HepG2 (cell line): ENCODE results near the gene EMC1. TPM values are rescaled to one million over a fixed set of nuclear protein-coding genes. Genes with fewer than 3 reads are reported as not detected.
"Not testable (repeated sequence)": the region's sequence is repeated elsewhere in the genome, so short reads cannot be mapped to it uniquely, and the experiment has no call there.

ENCODE experiments used
- ATAC-seq: fragments of 200-7000 bp; cut with Tn5 transposase; 3 replicates; pipeline ENCODE4 v1.9.1; 2020; ENCODE audit warnings: mild to moderate bottlenecking, moderate library complexity
- BruUV-seq: library from RNA; stranded (reverse); fragments of 400-500 nt; replicated peaks from 2 replicates; lab custom pipeline; 2021; lab: Mats Ljungman, UMichigan
- CTCF ChIA-PET: fragments of 300-600 bp; formaldehyde crosslinking; extraction: SDS; loops from one replicate; lab custom pipeline; 2021; ENCODE audit warnings: low total read pairs, inconsistent platforms, low intra/inter-chr PET ratio; lab: Yijun Ruan, JAX
- POLR2A ChIA-PET: fragments of 350-600 bp; sonication (Branson Sonifier 250); formaldehyde crosslinking; loops from one replicate; lab custom pipeline; 2020; ENCODE audit warnings: antibody characterized with exemption, inconsistent platforms; lab: Yijun Ruan, JAX
- DNase-seq: peaks from one replicate; pipeline ENCODE4 v3.0.0-alpha.2; 2015; ENCODE audit warnings: low spot score
- FAIRE-seq: peaks from 3 replicates; lab custom pipeline; 2011; peaks lifted over from hg19 to GRCh38; lab: Jason Lieb, UNC
- H2AFZ ChIP-seq: one replicate; pipeline ENCODE4 v1.6.1; 2011; ENCODE audit warnings: low read length, inconsistent platforms
- H3K27ac ChIP-seq: fragments of 300-600 bp; 3 replicates; pipeline ENCODE4 v1.8.0; 2011; ENCODE audit warnings: mixed run types, mild to moderate bottlenecking, mixed read lengths, low read length, inconsistent platforms; ENCODE audit not compliant: insufficient read depth; ENCODE audit errors: extremely low read length
- H3K27me3 ChIP-seq, 2 experiments: fragments of 200-600 bp in 1 of 2; 2 replicates in 1 of 2; 3 replicates in 1 of 2; pipeline versions ENCODE4 v1.6.0 to v1.8.0; 2011; ENCODE audit warnings: low read length in 2 of 2, mild to moderate bottlenecking in 2 of 2, moderate library complexity in 2 of 2, inconsistent platforms in 1 of 2; ENCODE audit not compliant: insufficient read depth in 2 of 2, control insufficient read depth in 1 of 2
- H3K36me3 ChIP-seq, 2 experiments: fragments of 200-600 bp in 1 of 2; replicated peaks in 1 of 2; 2 replicates in 1 of 2; 3 replicates in 1 of 2; pipeline versions ENCODE4 v1.5.1 to v1.8.0; 2011; ENCODE audit warnings: low read length in 2 of 2, inconsistent platforms in 1 of 2; ENCODE audit not compliant: insufficient read depth in 2 of 2, control insufficient read depth in 1 of 2
- H3K4me1 ChIP-seq: 2 replicates; pipeline ENCODE4 v1.5.1; 2012; ENCODE audit warnings: low read length, inconsistent platforms; ENCODE audit not compliant: insufficient read depth
- H3K4me2 ChIP-seq: 2 replicates; pipeline ENCODE4 v1.6.0; 2011; ENCODE audit warnings: low read depth, low read length, inconsistent platforms
- H3K4me3 ChIP-seq, 3 experiments: fragments of 200-600 bp in 1 of 3; sonication (generic), shearing (Covaris generic) in 1 of 3; replicated peaks in 1 of 3; 2 replicates each; pipeline ENCODE4 v1.5.1; 2011 to 2016; ENCODE audit warnings: low read length in 3 of 3, inconsistent platforms in 2 of 3, low read depth in 2 of 3, mild to moderate bottlenecking in 2 of 3, control low read depth in 1 of 3, mixed read lengths in 1 of 3; ENCODE audit not compliant: insufficient read depth in 1 of 3
- H3K79me2 ChIP-seq: one replicate; pipeline ENCODE4 v1.6.1; 2011; ENCODE audit warnings: low read length, inconsistent platforms; ENCODE audit not compliant: insufficient read depth
- H3K9ac ChIP-seq: 2 replicates; pipeline ENCODE4 v1.6.0; 2011; ENCODE audit warnings: mild to moderate bottlenecking, low read depth, low read length, inconsistent platforms; ENCODE audit not compliant: insufficient read depth
- H3K9me3 ChIP-seq: 2 replicates; pipeline ENCODE4 v1.5.1; 2012; ENCODE audit warnings: mild to moderate bottlenecking, low read length
- H4K20me1 ChIP-seq: 2 replicates; pipeline ENCODE4 v1.6.0; 2011; ENCODE audit warnings: inconsistent platforms, mild to moderate bottlenecking, low read length, moderate library complexity; ENCODE audit not compliant: insufficient read depth
- BRCA1 ChIP-seq: sonication (generic); formaldehyde crosslinking; IDR thresholded peaks from 2 replicates; pipeline ENCODE4 v1.4.0; 2020; ENCODE audit warnings: missing genetic modification reagents
- HDAC6 ChIP-seq: fragments of 200-600 bp; sonication (generic); IDR thresholded peaks from 2 replicates; pipeline ENCODE4 v1.7.0; 2017; ENCODE audit warnings: mild to moderate bottlenecking, antibody characterized with exemption, low read length, low read depth
- HNRNPL ChIP-seq: fragments of 200-400 bp; formaldehyde crosslinking; IDR thresholded peaks from 2 replicates; pipeline ENCODE4 v1.6.1; 2017; ENCODE audit warnings: mild to moderate bottlenecking, low read depth, low read length
- KLF15 ChIP-seq: sonication (generic); formaldehyde crosslinking; IDR thresholded peaks from 2 replicates; pipeline ENCODE4 v1.8.1; 2023; ENCODE audit warnings: borderline replicate concordance, mild to moderate bottlenecking, inconsistent platforms, missing genetic modification reagents, mixed read lengths
- RCOR2 ChIP-seq: IDR thresholded peaks from 2 replicates; pipeline ENCODE4 v1.6.1; 2016; ENCODE audit warnings: missing biosample characterization, missing genetic modification reagents
- SNRNP70 ChIP-seq: fragments of 200-400 bp; formaldehyde crosslinking; IDR thresholded peaks from 2 replicates; pipeline ENCODE4 v1.6.1; 2017; ENCODE audit warnings: mild to moderate bottlenecking, low read depth, low read length, moderate library complexity
- TP53 ChIP-seq: sonication (generic); formaldehyde crosslinking; conservative IDR thresholded peaks from 2 replicates; pipeline ENCODE4 v1.4.0; 2020; ENCODE audit warnings: missing genetic modification reagents
- ZNF30 ChIP-seq: sonication (generic); formaldehyde crosslinking; IDR thresholded peaks from 2 replicates; pipeline ENCODE4 v1.5.0; 2020; ENCODE audit warnings: mild to moderate bottlenecking, missing genetic modification reagents
- ZNF484 ChIP-seq: sonication (generic); formaldehyde crosslinking; IDR thresholded peaks from 2 replicates; pipeline ENCODE4 v1.5.1; 2020; ENCODE audit warnings: mild to moderate bottlenecking, low read depth, missing genetic modification reagents, borderline replicate concordance
- WGBS: methylation state at CpG from one replicate; pipeline ENCODE4 v1.1.6; 2017; ENCODE audit warnings: low lambda C conversion rate; 5-methylcytosine and 5-hydroxymethylcytosine counted together
- in situ Hi-C: cut with HindIII; loops from 2 replicates; pipeline ENCODE4 v1.10.0; 2017; ENCODE audit warnings: low pct_unique_long_range_greater_than_20kb; ENCODE audit not compliant: extremely low pct_ligation_motif_present
- intact Hi-C: fragments of 100-400 bp; cut with micrococcal nuclease; formaldehyde crosslinking; loops from one replicate; pipeline ENCODE4 v1.10.0; 2022; ENCODE audit not compliant: unreplicated experiment
- polyA plus RNA-seq, 8 experiments: library from polyadenylated mRNA; depleted of rRNA in 3 of 8; stranded (reverse) in 7 of 8; unstranded in 1 of 8; fragments of >200 nt; fragmentation: Illumina TruSeq in 4 of 8; extraction: Trizol in 4 of 8; gene quantifications; 2 replicates each; pipeline versions ENCODE4 v1.2.1 to v1.2.3, GENCODE V29; 2011 to 2016; ENCODE audit warnings: low read depth in 4 of 8, missing spikeins in 1 of 8, mixed read lengths in 1 of 8; ENCODE audit not compliant: insufficient read depth in 1 of 8
- total RNA-seq, 5 experiments: library from RNA; depleted of rRNA; stranded (reverse); fragments of >200 nt; fragmentation: Illumina TruSeq; extraction: Trizol; gene quantifications; 2 replicates each; pipeline ENCODE4 v1.2.3, GENCODE V29; 2016; ENCODE audit warnings: low read depth in 1 of 5
- TF ChIP-seq, protein P1 (sequence below): IDR thresholded peaks from 2 replicates; pipeline ENCODE4 v1.6.1; 2016; ENCODE audit warnings: missing compliant biosample characterization, missing genetic modification reagents, borderline replicate concordance
- TF ChIP-seq, protein P2 (sequence below): fragments of 450-650 bp; IDR thresholded peaks from 2 replicates; pipeline ENCODE4 v1.6.1; 2017; ENCODE audit warnings: mild to moderate bottlenecking
- TF ChIP-seq, protein P3 (sequence below): sonication (generic); formaldehyde crosslinking; IDR thresholded peaks from 2 replicates; pipeline ENCODE4 v1.4.0; 2020; ENCODE audit warnings: mild to moderate bottlenecking, low read depth, missing genetic modification reagents
- TF ChIP-seq, protein P4 (sequence below): sonication (generic); formaldehyde crosslinking; IDR thresholded peaks from 2 replicates; pipeline ENCODE4 v1.4.0; 2020; ENCODE audit warnings: missing genetic modification reagents

Gene EMC1
- total and polyA plus RNA-seq, 2 of the 13 experiments (the other 11 are each of a cell fraction or from before 2014, with no cell fraction given), result 38.0 to 61.3 TPM

DNA sequence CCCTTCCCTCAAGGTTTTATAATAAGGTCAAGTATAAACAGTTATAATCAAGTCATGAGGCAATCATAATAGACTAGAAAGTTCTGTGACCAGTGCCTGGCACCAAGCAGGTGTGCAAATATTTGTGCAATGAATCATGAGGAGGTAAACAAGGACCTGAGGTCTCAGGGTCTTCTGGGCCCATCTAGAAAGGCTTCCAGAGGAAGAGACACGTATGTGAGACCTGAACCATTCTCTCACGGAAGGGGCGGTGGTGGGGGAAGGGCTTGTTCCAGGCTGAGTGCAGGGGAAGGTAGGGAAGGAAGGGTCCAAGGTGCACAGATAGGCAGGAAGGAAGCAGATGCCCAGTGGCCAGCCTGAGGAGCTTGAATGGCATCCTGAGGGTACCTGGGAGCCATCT, 34.0 kb upstream of the EMC1 start:
- CTCF ChIA-PET, H3K4me3 ChIP-seq, H3K4me2 ChIP-seq, POLR2A ChIA-PET, H2AFZ ChIP-seq, H3K27ac ChIP-seq, H3K9me3 ChIP-seq, intact Hi-C loops, H3K36me3 ChIP-seq, H4K20me1 ChIP-seq, H3K79me2 ChIP-seq, BruUV-seq, H3K9ac ChIP-seq, H3K27me3 ChIP-seq, in situ Hi-C loops, DNase-seq: not testable (repeated sequence)
- FAIRE-seq (peak; percentile 72), ATAC-seq (peak; percentile 45)
- TF ChIP-seq, protein P1, sequence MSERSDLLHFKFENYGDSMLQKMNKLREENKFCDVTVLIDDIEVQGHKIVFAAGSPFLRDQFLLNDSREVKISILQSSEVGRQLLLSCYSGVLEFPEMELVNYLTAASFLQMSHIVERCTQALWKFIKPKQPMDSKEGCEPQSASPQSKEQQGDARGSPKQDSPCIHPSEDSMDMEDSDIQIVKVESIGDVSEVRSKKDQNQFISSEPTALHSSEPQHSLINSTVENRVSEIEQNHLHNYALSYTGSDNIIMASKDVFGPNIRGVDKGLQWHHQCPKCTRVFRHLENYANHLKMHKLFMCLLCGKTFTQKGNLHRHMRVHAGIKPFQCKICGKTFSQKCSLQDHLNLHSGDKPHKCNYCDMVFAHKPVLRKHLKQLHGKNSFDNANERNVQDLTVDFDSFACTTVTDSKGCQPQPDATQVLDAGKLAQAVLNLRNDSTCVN (CRISPR knock-in tag), result peak; percentile 62; the same call in 1 of the 2 replicates
- 0 out of 2 replicates have a peak, but pooled peaks have one; percentile 32 for TF ChIP-seq HNRNPL
- peaks cover 16% of the 10 kb centered on the region for H3K4me1 ChIP-seq
- 71% methylated on average over 3 of the region's 3 CpGs for WGBS

DNA sequence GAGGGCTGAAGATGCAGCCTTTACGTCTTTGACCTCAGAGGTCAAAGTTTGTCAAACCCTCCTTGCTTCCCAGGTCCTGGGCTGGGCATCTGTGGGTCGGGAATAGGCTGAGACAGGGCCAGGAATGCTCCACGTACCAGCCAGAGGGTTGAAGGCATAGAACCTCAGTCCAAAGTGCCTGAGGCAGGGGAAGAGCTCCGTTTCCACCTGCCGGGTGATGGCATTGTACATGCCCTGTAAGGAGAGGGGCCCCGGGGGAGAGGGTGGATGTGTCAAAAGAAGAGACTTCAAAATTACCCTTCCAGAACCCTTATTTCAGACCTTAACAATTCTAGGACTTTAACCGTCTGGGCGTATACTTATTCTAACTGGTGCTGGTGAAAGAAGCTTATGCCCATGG, 33.6 kb upstream of the EMC1 start:
- no TSS peak for BruUV-seq
- intact Hi-C loops (no loop called here), in situ Hi-C loops (no loop called here)
- FAIRE-seq (no peak), ATAC-seq (no peak), DNase-seq (no peak)
- WGBS, result 92% methylated on average over 7 of the region's 8 CpGs
- Histone ChIP-seq H3K79me2 (no peaks in the 10 kb centered on the region), H3K9me3 (no peaks in the 10 kb centered on the region), H3K4me3 (no peak overlapping the region), H3K27ac (no peak overlapping the region), H3K27me3 (no peaks in the 10 kb centered on the region), H3K9ac (no peak overlapping the region), H3K4me1 (peaks cover 16% of the 10 kb centered on the region), H2AFZ (no peak overlapping the region), H4K20me1 (no peaks in the 10 kb centered on the region), H3K36me3 (0 out of 5 replicates have a peak, but pooled peaks cover 0 to 2% of the 10 kb centered on the region in 2 experiments), H3K4me2 (no peak overlapping the region)
- ChIA-PET POLR2A (no interaction called here), CTCF (no interaction called here)
- TF ChIP-seq, protein P2, sequence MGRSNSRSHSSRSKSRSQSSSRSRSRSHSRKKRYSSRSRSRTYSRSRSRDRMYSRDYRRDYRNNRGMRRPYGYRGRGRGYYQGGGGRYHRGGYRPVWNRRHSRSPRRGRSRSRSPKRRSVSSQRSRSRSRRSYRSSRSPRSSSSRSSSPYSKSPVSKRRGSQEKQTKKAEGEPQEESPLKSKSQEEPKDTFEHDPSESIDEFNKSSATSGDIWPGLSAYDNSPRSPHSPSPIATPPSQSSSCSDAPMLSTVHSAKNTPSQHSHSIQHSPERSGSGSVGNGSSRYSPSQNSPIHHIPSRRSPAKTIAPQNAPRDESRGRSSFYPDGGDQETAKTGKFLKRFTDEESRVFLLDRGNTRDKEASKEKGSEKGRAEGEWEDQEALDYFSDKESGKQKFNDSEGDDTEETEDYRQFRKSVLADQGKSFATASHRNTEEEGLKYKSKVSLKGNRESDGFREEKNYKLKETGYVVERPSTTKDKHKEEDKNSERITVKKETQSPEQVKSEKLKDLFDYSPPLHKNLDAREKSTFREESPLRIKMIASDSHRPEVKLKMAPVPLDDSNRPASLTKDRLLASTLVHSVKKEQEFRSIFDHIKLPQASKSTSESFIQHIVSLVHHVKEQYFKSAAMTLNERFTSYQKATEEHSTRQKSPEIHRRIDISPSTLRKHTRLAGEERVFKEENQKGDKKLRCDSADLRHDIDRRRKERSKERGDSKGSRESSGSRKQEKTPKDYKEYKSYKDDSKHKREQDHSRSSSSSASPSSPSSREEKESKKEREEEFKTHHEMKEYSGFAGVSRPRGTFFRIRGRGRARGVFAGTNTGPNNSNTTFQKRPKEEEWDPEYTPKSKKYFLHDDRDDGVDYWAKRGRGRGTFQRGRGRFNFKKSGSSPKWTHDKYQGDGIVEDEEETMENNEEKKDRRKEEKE, result no peak
- TF ChIP-seq BRCA1 (CRISPR knock-in tag) (no peak), ZNF484 (no peak), RCOR2 (CRISPR knock-in tag) (no peak), TP53 (CRISPR knock-in tag) (no peak), KLF15 (CRISPR knock-in tag) (no peak), ZNF30 (CRISPR knock-in tag) (no peak), HDAC6 (no peak), SNRNP70 (no peak)
- TF ChIP-seq, protein P3, sequence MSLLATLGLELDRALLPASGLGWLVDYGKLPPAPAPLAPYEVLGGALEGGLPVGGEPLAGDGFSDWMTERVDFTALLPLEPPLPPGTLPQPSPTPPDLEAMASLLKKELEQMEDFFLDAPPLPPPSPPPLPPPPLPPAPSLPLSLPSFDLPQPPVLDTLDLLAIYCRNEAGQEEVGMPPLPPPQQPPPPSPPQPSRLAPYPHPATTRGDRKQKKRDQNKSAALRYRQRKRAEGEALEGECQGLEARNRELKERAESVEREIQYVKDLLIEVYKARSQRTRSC (CRISPR knock-in tag), result no peak
- TF ChIP-seq, protein P4, sequence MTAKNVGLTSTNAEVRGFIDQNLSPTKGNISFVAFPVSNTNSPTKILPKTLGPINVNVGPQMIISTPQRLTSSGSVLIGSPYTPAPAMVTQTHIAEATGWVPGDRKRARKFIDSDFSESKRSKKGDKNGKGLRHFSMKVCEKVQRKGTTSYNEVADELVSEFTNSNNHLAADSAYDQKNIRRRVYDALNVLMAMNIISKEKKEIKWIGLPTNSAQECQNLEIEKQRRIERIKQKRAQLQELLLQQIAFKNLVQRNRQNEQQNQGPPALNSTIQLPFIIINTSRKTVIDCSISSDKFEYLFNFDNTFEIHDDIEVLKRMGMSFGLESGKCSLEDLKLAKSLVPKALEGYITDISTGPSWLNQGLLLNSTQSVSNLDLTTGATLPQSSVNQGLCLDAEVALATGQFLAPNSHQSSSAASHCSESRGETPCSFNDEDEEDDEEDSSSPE (CRISPR knock-in tag), result no peak
